ENCODE measurements around the gene PRKN. TPM values are rescaled to one million over a fixed set of nuclear protein-coding genes. Genes with fewer than 3 reads are reported as not detected.

The PRKN gene
- total RNA-seq, 2 donors from 2014 or later, result 15.7 to 19.3 TPM

GRCh38 chr6:161917645-161918044 lies 809.9 kb downstream of the PRKN start:
- Histone ChIP-seq H3K4me1 (no peaks in the 10 kb centered on the region), H3K36me3 (no peaks in the 10 kb centered on the region), H3K27ac (no peak overlapping the region), H3K4me3 (no peak overlapping the region), H3K9me3 (no peaks in the 10 kb centered on the region), H3K27me3 (no peaks in the 10 kb centered on the region)
- DNase-seq (ENCODE audit: low spot score), result no peak
- TF ChIP-seq, protein P1, sequence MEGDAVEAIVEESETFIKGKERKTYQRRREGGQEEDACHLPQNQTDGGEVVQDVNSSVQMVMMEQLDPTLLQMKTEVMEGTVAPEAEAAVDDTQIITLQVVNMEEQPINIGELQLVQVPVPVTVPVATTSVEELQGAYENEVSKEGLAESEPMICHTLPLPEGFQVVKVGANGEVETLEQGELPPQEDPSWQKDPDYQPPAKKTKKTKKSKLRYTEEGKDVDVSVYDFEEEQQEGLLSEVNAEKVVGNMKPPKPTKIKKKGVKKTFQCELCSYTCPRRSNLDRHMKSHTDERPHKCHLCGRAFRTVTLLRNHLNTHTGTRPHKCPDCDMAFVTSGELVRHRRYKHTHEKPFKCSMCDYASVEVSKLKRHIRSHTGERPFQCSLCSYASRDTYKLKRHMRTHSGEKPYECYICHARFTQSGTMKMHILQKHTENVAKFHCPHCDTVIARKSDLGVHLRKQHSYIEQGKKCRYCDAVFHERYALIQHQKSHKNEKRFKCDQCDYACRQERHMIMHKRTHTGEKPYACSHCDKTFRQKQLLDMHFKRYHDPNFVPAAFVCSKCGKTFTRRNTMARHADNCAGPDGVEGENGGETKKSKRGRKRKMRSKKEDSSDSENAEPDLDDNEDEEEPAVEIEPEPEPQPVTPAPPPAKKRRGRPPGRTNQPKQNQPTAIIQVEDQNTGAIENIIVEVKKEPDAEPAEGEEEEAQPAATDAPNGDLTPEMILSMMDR (IDR thresholded peaks at IDR 0.05), result no peak

- Histone ChIP-seq H3K36me3 (no peaks in the 10 kb centered on the region), H3K9me3 (no peaks in the 10 kb centered on the region), H3K4me1 (no peaks in the 10 kb centered on the region), H3K4me3 (no peak overlapping the region), H3K27me3 (no peaks in the 10 kb centered on the region), H3K27ac (no peak overlapping the region)
- DNase-seq (ENCODE audit: low spot score), result no peak
- TF ChIP-seq, protein P1 (IDR thresholded peaks at IDR 0.05), result no peak
Observed at GRCh38 chr6:161915456-161915964, 812.1 kb downstream of the PRKN start.

- DNase-seq (ENCODE audit: low spot score), result no peak
- H3K36me3 ChIP-seq, result no peaks in the 10 kb centered on the region
- H3K27ac ChIP-seq, result no peak overlapping the region
- TF ChIP-seq, protein P1 (IDR thresholded peaks at IDR 0.05), result no peak
- H3K27me3 ChIP-seq, result no peaks in the 10 kb centered on the region
- H3K4me1 ChIP-seq, result no peaks in the 10 kb centered on the region
- H3K4me3 ChIP-seq, result no peak overlapping the region
- no peaks in the 10 kb centered on the region for H3K9me3 ChIP-seq
Observed at GRCh38 chr6:161908872-161909271, 818.7 kb downstream of the PRKN start.

DNA sequence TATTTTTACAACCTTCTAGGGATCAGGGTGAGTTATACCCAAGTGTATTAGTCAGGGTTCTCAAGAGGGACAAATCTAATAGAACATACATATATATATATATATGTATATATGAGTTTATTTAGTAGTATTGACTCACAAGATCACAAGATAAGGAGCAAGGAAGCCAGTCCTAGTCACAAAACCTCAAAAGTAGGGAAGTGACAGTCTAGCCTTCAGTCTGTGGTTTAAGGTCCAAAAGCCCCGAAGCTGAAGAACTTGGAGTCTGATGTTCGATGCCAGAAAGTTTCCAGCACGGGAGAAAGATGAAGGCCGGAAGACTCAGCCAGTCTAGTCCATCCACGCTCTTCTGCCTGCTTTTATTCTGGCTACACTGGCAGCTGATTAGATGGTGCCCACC lies 821.0 kb downstream of the PRKN start:
- H3K27ac ChIP-seq, result no peak overlapping the region
- H3K9me3 ChIP-seq, result no peaks in the 10 kb centered on the region
- no peaks in the 10 kb centered on the region for H3K36me3 ChIP-seq
- H3K27me3 ChIP-seq, result no peaks in the 10 kb centered on the region
- TF ChIP-seq, protein P1 (IDR thresholded peaks at IDR 0.05), result no peak
- no peak overlapping the region for H3K4me3 ChIP-seq
- no peaks in the 10 kb centered on the region for H3K4me1 ChIP-seq
- no peak for DNase-seq (ENCODE audit: low spot score)

DNA sequence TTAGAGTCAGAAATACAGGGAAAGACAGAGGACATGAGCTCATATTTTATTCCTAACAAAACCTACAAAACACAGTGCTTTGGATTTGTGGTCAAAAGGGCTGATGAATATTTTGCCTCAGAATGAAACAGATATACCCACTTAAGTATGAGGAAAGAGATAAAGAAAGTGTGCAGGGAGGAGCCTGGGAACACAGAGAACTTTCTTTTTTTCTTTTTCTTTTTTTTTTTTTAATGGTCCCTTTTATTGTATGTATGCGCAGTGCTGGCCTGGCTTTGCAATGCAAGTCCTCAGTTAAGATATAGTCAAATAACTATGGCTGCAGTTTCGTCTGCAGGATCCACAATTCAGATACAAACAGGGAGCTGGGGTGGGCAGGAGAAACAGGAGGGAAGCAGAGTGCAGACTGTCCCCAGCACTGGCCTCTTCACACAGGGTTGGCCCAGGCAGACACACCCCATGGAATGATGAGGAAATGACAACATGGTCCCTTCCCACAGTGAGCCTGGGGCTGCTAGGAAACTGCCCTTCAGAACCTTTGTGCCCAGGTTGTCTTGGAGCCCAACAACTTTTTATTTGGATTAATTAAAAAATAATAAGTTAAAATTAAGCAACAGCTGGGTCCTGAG lies 823.9 kb downstream of the PRKN start:
- DNase-seq (ENCODE audit: low spot score), result no peak
- no peak overlapping the region for H3K27ac ChIP-seq
- TF ChIP-seq, protein P1 (IDR thresholded peaks at IDR 0.05), result no peak
- H3K36me3 ChIP-seq, result no peaks in the 10 kb centered on the region
- no peaks in the 10 kb centered on the region for H3K9me3 ChIP-seq
- H3K4me3 ChIP-seq, result no peak overlapping the region
- no peaks in the 10 kb centered on the region for H3K4me1 ChIP-seq
- H3K27me3 ChIP-seq, result no peaks in the 10 kb centered on the region
